CD4-positive, alpha-beta T cell treated with Interleukin-6 at 100 ng/mL for 8 hours (primary cell): Measurements from ENCODE around the gene OSBPL3.

ENCODE experiments used
- DNase-seq: peaks from one replicate; pipeline ENCODE4 v3.0.0-alpha.2; 2020; ENCODE audit warnings: mixed read lengths, low spot score

OSBPL3 gene

GRCh38 chr7:24763303-24763901 lies 216.6 kb downstream of the OSBPL3 start:
- DNase-seq: no peak

- DNase-seq: no peak
Measured at GRCh38 chr7:24762771-24763170, 217.2 kb downstream of the OSBPL3 start.

GRCh38 chr7:24760968-24761367 lies 219.0 kb downstream of the OSBPL3 start:
- no peak for DNase-seq

- no peak for DNase-seq
Measured at GRCh38 chr7:24757353-24758275, 222.4 kb downstream of the OSBPL3 start, which contains the start of gene GSDME. GSDME (minus strand) TSS chr7:24757464; CDS start chr7:24749774, 7,690 bp downstream.

- DNase-seq: no peak
Measured at GRCh38 chr7:24756545-24757352, 223.2 kb downstream of the OSBPL3 start.

GRCh38 chr7:24755541-24756407 lies 224.2 kb downstream of the OSBPL3 start:
- DNase-seq: no peak

GRCh38 chr7:24754906-24755506 lies 225.0 kb downstream of the OSBPL3 start:
- no peak for DNase-seq

GRCh38 chr7:24752073-24752800 lies 227.7 kb downstream of the OSBPL3 start:
- DNase-seq: no peak

- no peak for DNase-seq
Measured at GRCh38 chr7:24751484-24751883, 228.5 kb downstream of the OSBPL3 start.

- no peak for DNase-seq
Measured at GRCh38 chr7:24750441-24751055, 229.4 kb downstream of the OSBPL3 start.

GRCh38 chr7:24748521-24748920 lies 231.5 kb downstream of the OSBPL3 start:
- no peak for DNase-seq
